Measurements from ENCODE around the gene LSMEM2.
A peak's percentile ranks its signal among the peaks of the same experiment; 100 is the strongest.
"Not testable (repeated sequence)": the region's sequence is repeated elsewhere in the genome, so short reads cannot be mapped to it uniquely, and the experiment has no call there.

LSMEM2 gene

GRCh38 chr3:50276762-50277101 is 2.2 kb upstream of the LSMEM2 start:
- Mint-ChIP-seq H3K27me3 (ENCODE audit: low read depth) (peaks cover 25% of the 10 kb centered on the region), H3K4me3 (no peak overlapping the region), H3K27ac (no peak overlapping the region), H3K36me3 (ENCODE audit: low read depth) (peaks cover 7% of the 10 kb centered on the region), H3K9me3 (no peaks in the 10 kb centered on the region), H3K4me1 (peaks cover 24% of the 10 kb centered on the region)
- no peak for TF ChIP-seq CTCF (IDR thresholded peaks at IDR 0.05; ENCODE audit: unreplicated experiment in 3 of 3)

GRCh38 chr3:50278123-50278879 is 586 bp upstream of the LSMEM2 start:
- Mint-ChIP-seq H3K27ac (peak overlapping the region in 2 of 3 experiments; percentile 13 to 30), H3K9me3 (no peaks in the 10 kb centered on the region), H3K36me3 (ENCODE audit: low read depth) (peaks cover 3% of the 10 kb centered on the region), H3K27me3 (ENCODE audit: low read depth) (peaks cover 19% of the 10 kb centered on the region), H3K4me1 (peaks cover 16% of the 10 kb centered on the region), H3K4me3 (no peak overlapping the region)
- no peak for TF ChIP-seq CTCF (IDR thresholded peaks at IDR 0.05; ENCODE audit: unreplicated experiment in 3 of 3)

GRCh38 chr3:50279255-50280016 is 549 bp downstream of the LSMEM2 start:
- Mint-ChIP-seq H3K36me3 (ENCODE audit: low read depth) (peaks cover 3% of the 10 kb centered on the region), H3K27me3 (ENCODE audit: low read depth) (peaks cover 12% of the 10 kb centered on the region), H3K9me3 (no peaks in the 10 kb centered on the region), H3K4me3 (no peak overlapping the region), H3K4me1 (peaks cover 11% of the 10 kb centered on the region), H3K27ac (no peak overlapping the region)
- TF ChIP-seq CTCF (IDR thresholded peaks at IDR 0.05; ENCODE audit: unreplicated experiment in 3 of 3) = no peak

- H3K9me3 Mint-ChIP-seq; H3K27ac Mint-ChIP-seq; H3K36me3 Mint-ChIP-seq (ENCODE audit: low read depth); H3K27me3 Mint-ChIP-seq (ENCODE audit: low read depth); H3K4me1 Mint-ChIP-seq; H3K4me3 Mint-ChIP-seq: not testable (repeated sequence)
Observed at GRCh38 chr3:50284121-50284520, 5.2 kb downstream of the LSMEM2 start.

GRCh38 chr3:50286322-50287227 is 7.7 kb downstream of the LSMEM2 start:
- no peak overlapping the region for H3K27ac Mint-ChIP-seq
- H3K9me3 Mint-ChIP-seq = no peaks in the 10 kb centered on the region
- no peak for TF ChIP-seq CTCF (IDR thresholded peaks at IDR 0.05; ENCODE audit: unreplicated experiment in 3 of 3)
- no peaks in the 10 kb centered on the region for H3K27me3 Mint-ChIP-seq (ENCODE audit: low read depth)
- H3K4me3 Mint-ChIP-seq = no peak overlapping the region
- H3K36me3 Mint-ChIP-seq (ENCODE audit: low read depth) = no peaks in the 10 kb centered on the region
- H3K4me1 Mint-ChIP-seq = peaks cover 6% of the 10 kb centered on the region

- no peaks in the 10 kb centered on the region for H3K9me3 Mint-ChIP-seq
- no peaks in the 10 kb centered on the region for H3K27me3 Mint-ChIP-seq (ENCODE audit: low read depth)
- H3K36me3 Mint-ChIP-seq (ENCODE audit: low read depth) = no peaks in the 10 kb centered on the region
- peaks cover 7% of the 10 kb centered on the region for H3K4me1 Mint-ChIP-seq
- no peak overlapping the region for H3K27ac Mint-ChIP-seq
- TF ChIP-seq CTCF (IDR thresholded peaks at IDR 0.05; ENCODE audit: unreplicated experiment in 3 of 3) = no peak
- H3K4me3 Mint-ChIP-seq = peak overlapping the region in 1 of 3 experiments; percentile 46
Observed at GRCh38 chr3:50287262-50287661, 8.4 kb downstream of the LSMEM2 start.

Data from nephron (organoid).